Nephron (organoid): Measurements from ENCODE around the gene GLDN.

ENCODE experiments used
- H3K27ac Mint-ChIP-seq, 3 experiments: 2 replicates each; pipeline ENCODE4 v1.8.0; 2020; ENCODE audit warnings: mixed read lengths in 3 of 3, mild to moderate bottlenecking in 2 of 3, moderate library complexity in 1 of 3
- H3K27me3 Mint-ChIP-seq: 2 replicates; pipeline ENCODE4 v1.8.0; 2021; ENCODE audit warnings: low read depth, mild to moderate bottlenecking, moderate library complexity, mixed read lengths
- H3K36me3 Mint-ChIP-seq: 2 replicates; pipeline ENCODE4 v1.8.0; 2020; ENCODE audit warnings: low read depth, mixed read lengths
- H3K4me1 Mint-ChIP-seq: 2 replicates; pipeline ENCODE4 v1.8.0; 2020; ENCODE audit warnings: mixed read lengths
- H3K4me3 Mint-ChIP-seq, 3 experiments: 2 replicates each; pipeline ENCODE4 v1.8.0; 2020; ENCODE audit warnings: mild to moderate bottlenecking in 3 of 3, mixed read lengths in 3 of 3, moderate library complexity in 2 of 3
- H3K9me3 Mint-ChIP-seq: 2 replicates; pipeline ENCODE4 v1.8.0; 2020; ENCODE audit warnings: mixed read lengths
- TF ChIP-seq, protein P1 (sequence below), 3 experiments: fragments of 200-600 bp; sonication (generic); IDR thresholded peaks; one replicate each; pipeline ENCODE4 v1.5.0; 2021; ENCODE audit warnings: antibody characterized with exemption in 3 of 3; ENCODE audit not compliant: unreplicated experiment in 3 of 3

The GLDN gene

DNA sequence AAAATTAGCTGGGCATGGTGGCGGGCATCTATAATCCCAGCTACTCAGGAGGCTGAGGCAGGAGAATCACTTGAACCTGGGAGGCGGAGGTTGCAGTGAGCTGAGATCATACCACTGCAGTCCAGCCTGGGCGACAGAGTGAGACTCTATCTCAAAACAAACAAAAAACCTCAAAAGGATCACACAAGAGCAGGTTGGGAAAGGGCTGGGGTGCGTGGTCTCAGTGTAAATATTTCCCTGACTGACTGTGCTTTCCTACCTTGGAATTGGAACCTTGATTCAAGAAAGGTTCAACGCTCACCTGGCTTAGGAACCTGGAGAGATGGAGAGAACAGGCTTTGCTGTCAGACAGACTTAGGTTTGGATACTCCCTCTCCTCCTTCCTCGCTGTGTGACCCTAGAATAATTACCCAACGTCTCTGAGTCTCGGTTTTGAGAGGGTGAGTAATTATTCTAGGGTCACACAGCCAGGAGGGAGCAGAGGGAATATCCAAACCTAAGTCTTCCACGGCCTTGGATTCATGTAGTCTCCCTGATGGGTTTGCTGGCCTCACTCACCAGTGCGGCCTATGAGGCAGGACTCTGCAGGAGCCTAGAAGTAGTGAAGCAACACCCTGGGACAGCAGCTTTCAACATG is 27.7 kb upstream of the GLDN start:
- H3K9me3 Mint-ChIP-seq, result no peaks in the 10 kb centered on the region
- H3K27me3 Mint-ChIP-seq, result no peaks in the 10 kb centered on the region
- H3K27ac Mint-ChIP-seq, result no peak overlapping the region
- TF ChIP-seq, protein P1, sequence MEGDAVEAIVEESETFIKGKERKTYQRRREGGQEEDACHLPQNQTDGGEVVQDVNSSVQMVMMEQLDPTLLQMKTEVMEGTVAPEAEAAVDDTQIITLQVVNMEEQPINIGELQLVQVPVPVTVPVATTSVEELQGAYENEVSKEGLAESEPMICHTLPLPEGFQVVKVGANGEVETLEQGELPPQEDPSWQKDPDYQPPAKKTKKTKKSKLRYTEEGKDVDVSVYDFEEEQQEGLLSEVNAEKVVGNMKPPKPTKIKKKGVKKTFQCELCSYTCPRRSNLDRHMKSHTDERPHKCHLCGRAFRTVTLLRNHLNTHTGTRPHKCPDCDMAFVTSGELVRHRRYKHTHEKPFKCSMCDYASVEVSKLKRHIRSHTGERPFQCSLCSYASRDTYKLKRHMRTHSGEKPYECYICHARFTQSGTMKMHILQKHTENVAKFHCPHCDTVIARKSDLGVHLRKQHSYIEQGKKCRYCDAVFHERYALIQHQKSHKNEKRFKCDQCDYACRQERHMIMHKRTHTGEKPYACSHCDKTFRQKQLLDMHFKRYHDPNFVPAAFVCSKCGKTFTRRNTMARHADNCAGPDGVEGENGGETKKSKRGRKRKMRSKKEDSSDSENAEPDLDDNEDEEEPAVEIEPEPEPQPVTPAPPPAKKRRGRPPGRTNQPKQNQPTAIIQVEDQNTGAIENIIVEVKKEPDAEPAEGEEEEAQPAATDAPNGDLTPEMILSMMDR (IDR thresholded peaks at IDR 0.05; ENCODE audit: unreplicated experiment in 3 of 3), result no peak
- H3K36me3 Mint-ChIP-seq, result no peaks in the 10 kb centered on the region
- H3K4me1 Mint-ChIP-seq, result no peaks in the 10 kb centered on the region
- no peak overlapping the region for H3K4me3 Mint-ChIP-seq

- TF ChIP-seq, protein P1 (IDR thresholded peaks at IDR 0.05; ENCODE audit: unreplicated experiment in 3 of 3), result no peak
- no peaks in the 10 kb centered on the region for H3K36me3 Mint-ChIP-seq
- H3K4me1 Mint-ChIP-seq, result no peaks in the 10 kb centered on the region
- no peaks in the 10 kb centered on the region for H3K9me3 Mint-ChIP-seq
- H3K27me3 Mint-ChIP-seq, result no peaks in the 10 kb centered on the region
- H3K4me3 Mint-ChIP-seq, result no peak overlapping the region
- no peak overlapping the region for H3K27ac Mint-ChIP-seq
These were observed 26.8 kb upstream of the GLDN start for GRCh38 chr15:51314391-51315337.

- TF ChIP-seq, protein P1 (IDR thresholded peaks at IDR 0.05; ENCODE audit: unreplicated experiment in 3 of 3), result no peak
- no peak overlapping the region for H3K4me3 Mint-ChIP-seq
- H3K4me1 Mint-ChIP-seq, result no peaks in the 10 kb centered on the region
- H3K27me3 Mint-ChIP-seq, result no peaks in the 10 kb centered on the region
- no peaks in the 10 kb centered on the region for H3K36me3 Mint-ChIP-seq
- no peak overlapping the region for H3K27ac Mint-ChIP-seq
- no peaks in the 10 kb centered on the region for H3K9me3 Mint-ChIP-seq
These were observed 25.7 kb upstream of the GLDN start for GRCh38 chr15:51315726-51316125.

DNA sequence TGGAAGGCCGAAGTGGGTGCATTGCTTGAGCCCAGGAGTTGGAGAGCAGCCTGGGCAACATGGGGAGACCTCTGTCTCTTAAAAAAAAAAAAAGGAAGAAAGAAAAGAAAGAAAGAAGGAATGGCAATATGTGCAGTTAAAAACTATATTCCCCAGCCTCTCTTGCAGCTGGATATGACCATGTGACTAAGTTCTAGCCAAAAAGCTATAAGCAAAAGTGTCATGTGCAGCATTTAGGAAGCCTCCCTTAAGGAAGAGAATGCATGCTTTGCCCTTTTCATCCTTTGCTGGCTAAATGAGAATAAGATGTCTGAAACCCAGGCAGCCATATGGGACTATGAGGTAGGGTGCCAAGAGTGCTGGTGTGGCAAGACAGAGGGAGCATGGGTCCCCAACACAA is 24.8 kb upstream of the GLDN start:
- H3K4me3 Mint-ChIP-seq, result no peak overlapping the region
- TF ChIP-seq, protein P1 (IDR thresholded peaks at IDR 0.05; ENCODE audit: unreplicated experiment in 3 of 3), result no peak
- H3K27me3 Mint-ChIP-seq, result no peaks in the 10 kb centered on the region
- no peaks in the 10 kb centered on the region for H3K36me3 Mint-ChIP-seq
- no peaks in the 10 kb centered on the region for H3K4me1 Mint-ChIP-seq
- H3K27ac Mint-ChIP-seq, result no peak overlapping the region
- H3K9me3 Mint-ChIP-seq, result no peaks in the 10 kb centered on the region

GRCh38 chr15:51318382-51319150 is 22.9 kb upstream of the GLDN start:
- H3K27me3 Mint-ChIP-seq, result no peaks in the 10 kb centered on the region
- no peak overlapping the region for H3K4me3 Mint-ChIP-seq
- TF ChIP-seq, protein P1 (IDR thresholded peaks at IDR 0.05; ENCODE audit: unreplicated experiment in 3 of 3), result no peak
- peaks cover 8% of the 10 kb centered on the region for H3K4me1 Mint-ChIP-seq
- H3K36me3 Mint-ChIP-seq, result no peaks in the 10 kb centered on the region
- H3K9me3 Mint-ChIP-seq, result no peaks in the 10 kb centered on the region
- no peak overlapping the region for H3K27ac Mint-ChIP-seq
